ENCODE data around the gene SMAD3.

Gene SMAD3

DNA sequence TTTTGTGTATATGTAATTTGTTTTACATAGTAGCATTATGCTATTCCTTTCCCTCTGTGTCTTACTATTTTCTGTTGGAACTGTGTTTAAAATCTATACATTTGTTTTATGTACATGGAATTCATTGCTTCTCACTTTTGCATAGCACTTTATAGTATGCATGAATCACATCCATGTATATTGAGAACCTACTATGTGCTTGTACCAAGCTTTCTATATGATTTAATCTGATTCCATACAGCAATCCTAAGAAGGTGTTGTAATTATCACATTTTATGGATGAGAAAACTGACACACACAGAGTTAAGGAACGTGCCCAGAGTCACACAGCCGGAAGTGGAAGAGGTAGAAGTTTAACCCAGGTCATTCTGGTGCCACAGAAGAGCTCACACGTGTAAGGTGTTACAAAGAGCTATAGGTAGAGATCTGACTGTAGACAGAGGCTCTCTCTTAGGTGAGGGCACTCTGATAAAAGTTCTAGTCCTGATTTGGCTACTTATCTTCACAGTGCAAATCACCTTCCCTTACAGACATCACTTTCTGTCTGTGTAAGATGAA is 3.5 kb upstream of the SMAD3 start:
- H3K27ac ChIP-seq: no peak overlapping the region
- no peak for DNase-seq (ENCODE audit: low spot score)
- POLR2A ChIA-PET (ENCODE audit: low non-redundant PET): no interaction called here
- CTCF ChIA-PET: no interaction called here
- TF ChIP-seq, protein P1, sequence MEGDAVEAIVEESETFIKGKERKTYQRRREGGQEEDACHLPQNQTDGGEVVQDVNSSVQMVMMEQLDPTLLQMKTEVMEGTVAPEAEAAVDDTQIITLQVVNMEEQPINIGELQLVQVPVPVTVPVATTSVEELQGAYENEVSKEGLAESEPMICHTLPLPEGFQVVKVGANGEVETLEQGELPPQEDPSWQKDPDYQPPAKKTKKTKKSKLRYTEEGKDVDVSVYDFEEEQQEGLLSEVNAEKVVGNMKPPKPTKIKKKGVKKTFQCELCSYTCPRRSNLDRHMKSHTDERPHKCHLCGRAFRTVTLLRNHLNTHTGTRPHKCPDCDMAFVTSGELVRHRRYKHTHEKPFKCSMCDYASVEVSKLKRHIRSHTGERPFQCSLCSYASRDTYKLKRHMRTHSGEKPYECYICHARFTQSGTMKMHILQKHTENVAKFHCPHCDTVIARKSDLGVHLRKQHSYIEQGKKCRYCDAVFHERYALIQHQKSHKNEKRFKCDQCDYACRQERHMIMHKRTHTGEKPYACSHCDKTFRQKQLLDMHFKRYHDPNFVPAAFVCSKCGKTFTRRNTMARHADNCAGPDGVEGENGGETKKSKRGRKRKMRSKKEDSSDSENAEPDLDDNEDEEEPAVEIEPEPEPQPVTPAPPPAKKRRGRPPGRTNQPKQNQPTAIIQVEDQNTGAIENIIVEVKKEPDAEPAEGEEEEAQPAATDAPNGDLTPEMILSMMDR (conservative IDR thresholded peaks at IDR 0.05; ENCODE audit: low read depth): no peak

DNA sequence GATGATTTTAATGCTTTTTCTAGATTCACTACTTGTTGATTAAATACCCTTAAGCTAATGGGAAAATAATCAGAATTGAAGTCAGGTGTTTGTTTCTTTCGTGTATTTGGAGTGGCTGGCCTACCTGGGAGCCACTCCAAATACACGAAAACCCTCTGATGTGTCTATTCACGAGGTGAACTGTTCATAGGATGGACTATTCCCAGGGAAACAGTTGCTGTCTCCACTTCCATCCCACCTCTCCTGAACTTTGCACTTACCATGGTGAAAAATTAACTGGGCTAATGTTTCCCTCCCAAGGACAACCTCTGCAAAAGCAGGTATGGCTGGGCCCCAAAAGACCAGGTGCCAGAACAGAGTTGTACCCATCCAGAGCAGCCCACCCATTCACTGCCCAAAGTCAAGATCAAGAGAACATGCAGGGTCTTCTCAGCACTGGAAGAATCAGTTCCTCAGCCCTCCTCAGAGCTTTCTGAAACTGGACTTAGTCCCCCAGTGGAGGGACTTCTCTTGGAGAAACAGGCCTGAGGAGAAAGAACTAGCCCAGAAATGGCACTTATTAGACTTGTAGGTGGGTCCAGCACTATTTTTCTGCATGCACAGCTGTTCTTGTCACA is 2.9 kb upstream of the SMAD3 start:
- no peak for DNase-seq (ENCODE audit: low spot score)
- TF ChIP-seq, protein P1 (conservative IDR thresholded peaks at IDR 0.05; ENCODE audit: low read depth): no peak
- ChIA-PET POLR2A (ENCODE audit: low non-redundant PET) (no interaction called here), CTCF (no interaction called here)
- no peak overlapping the region for H3K27ac ChIP-seq

DNA sequence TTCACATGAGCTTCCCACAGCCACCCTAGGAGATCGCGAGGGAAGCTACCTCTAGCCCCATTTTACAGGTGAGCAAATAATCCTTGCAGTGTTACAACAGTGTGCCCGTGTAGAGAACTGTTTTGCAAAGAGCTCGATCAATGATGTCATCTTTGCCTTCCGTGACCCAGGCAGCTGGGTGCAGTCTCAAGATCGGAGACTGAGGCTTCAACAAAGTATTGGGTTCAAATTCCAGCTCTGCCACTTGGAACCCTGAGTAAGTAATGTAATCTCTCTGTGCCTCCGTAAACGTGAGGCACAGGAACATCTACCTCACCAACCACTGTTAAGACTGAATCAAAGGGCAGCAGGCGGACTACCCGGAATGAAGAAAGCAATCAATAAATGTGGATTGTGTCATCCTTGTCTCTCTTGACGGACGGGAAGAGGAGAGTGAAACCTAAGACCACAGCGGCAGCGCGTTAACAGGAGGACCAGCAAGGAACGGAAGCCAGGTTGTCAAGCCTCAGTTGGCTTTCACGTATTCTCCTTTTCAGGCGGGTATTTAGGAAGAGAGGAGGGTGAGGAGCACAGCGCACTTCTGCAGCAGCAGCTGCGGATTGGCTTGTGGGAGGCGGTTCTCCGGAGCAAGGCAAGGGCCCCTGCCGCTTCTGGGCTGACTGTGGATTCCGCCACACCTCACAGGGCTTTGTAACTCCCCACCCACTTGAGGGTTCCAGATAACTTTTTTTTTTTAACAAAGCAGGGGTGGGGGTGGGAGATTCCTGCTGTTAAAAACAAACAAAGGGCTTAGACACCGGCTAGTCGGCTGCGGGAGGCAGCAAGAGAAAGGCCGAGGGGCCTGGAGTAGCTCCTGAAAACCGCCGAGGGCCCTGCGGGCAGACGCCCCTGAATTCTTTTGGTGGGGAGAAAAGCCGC is 1.5 kb upstream of the SMAD3 start:
- POLR2A ChIA-PET (ENCODE audit: low non-redundant PET): no interaction called here
- no peak for DNase-seq (ENCODE audit: low spot score)
- TF ChIP-seq, protein P1 (conservative IDR thresholded peaks at IDR 0.05; ENCODE audit: low read depth): no peak
- CTCF ChIA-PET: interaction anchor here (0.5 kb wide), 1 partner anchor 234 kb away, joined by 3 read pairs; no protein-coding TSS in a partner anchor
- peak overlapping the region; percentile 86 for H3K27ac ChIP-seq

DNA sequence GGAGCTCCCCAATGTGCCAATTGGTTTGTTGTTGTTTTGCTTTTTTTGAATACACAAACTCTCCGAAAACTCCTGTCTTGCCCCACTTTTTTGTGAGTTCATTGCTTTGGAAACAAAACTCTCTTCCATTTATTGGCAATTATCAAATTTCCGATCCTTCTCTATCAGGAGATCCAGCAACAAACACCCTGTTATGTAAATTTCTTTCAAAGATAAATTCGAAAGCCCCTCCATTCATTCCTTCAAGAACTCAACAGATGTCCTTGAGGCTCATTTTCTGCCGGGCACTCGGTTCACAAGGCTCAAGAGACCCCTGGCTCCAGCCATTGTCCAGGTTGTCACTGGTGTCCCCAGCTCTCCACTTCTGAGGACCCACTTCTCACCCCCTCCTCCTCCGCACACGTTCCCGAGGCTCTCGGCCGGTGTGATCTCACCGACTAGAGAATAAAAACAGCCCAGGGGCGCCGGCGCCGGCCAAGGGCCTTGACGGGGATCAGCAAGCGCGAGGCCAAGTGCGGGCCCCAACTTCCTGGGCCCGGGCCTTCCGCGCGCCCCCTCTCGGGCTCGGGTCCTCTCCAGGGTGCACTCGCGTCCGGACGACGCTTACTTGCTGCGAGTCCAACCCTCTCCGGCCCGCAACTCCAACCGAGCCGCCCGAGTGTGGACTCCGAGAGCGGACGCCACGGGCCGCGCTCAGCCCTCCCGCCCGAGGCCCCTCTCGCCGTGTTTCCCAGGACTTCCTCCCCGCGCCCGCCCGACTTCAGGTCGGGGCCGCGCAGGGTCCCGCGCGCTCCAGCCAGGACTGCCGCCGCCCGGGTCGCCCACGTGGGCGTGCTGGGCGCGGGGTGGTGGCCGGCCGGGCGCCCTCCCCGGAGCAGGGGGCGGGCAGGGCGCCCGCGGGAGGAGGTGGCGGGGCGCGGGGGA is 533 bp upstream of the SMAD3 start:
- CTCF ChIA-PET: interaction anchor here (0.5 kb wide), 1 partner anchor 233 kb away, joined by 3 read pairs; no protein-coding TSS in a partner anchor
- no peak for DNase-seq (ENCODE audit: low spot score)
- POLR2A ChIA-PET (ENCODE audit: low non-redundant PET): interaction anchor here (0.7 kb wide), 1 partner anchor 59 kb away, joined by 3 read pairs; no protein-coding TSS in a partner anchor

DNA sequence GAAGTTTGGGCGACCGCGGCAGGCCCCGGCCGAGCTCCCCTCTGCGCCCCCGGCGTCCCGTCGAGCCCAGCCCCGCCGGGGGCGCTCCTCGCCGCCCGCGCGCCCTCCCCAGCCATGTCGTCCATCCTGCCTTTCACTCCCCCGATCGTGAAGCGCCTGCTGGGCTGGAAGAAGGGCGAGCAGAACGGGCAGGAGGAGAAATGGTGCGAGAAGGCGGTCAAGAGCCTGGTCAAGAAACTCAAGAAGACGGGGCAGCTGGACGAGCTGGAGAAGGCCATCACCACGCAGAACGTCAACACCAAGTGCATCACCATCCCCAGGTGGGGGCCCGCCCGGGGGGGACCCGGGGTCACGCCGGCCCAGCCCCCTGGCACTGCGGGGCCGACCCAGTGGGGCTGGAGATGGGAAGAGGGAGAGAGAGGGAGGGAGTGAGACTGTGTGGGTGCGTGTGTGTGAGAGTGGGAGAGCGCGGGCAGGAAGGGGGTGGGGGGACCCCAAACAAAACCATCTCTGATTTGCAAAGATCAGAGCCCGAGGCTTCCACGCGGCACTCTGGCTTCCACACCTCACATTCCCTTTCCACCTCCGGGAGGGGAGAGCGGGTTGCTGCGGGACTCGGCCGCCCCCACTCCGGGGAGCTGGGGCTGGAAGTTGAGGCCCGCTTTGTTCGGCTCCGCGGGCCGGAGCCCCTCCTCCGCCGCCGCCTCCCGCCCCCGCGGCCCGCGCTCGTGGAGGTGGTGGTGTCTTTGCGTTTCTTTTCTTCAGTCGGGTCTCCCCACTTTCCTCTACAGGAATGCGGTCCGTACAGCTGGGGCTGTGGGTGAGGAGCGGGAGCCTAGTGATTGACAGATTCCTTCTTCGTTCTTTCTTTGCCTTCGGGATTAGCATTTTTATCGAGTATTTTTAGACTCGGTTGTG is 898 bp downstream of the SMAD3 start:
- TF ChIP-seq, protein P1 (conservative IDR thresholded peaks at IDR 0.05; ENCODE audit: low read depth): no peak
- no peak for DNase-seq (ENCODE audit: low spot score)
- POLR2A ChIA-PET (ENCODE audit: low non-redundant PET): interaction anchor here (0.6 kb wide), 1 partner anchor 54 kb away, joined by 3 read pairs; no protein-coding TSS in a partner anchor
- peak overlapping the region; percentile 86 for H3K27ac ChIP-seq
- CTCF ChIA-PET: interaction anchor here (0.6 to 0.7 kb wide), 5 partner anchors 47 to 242 kb away, joined by 3 to 6 read pairs (median 3); no protein-coding TSS in a partner anchor

More for the DNA sequence above, 533 bp upstream of the SMAD3 start:
- H3K27ac ChIP-seq: peak overlapping the region; percentile 86
- TF ChIP-seq, protein P1 (conservative IDR thresholded peaks at IDR 0.05; ENCODE audit: low read depth): no peak
